DND-41 (cell line): ENCODE data around the gene C10orf62.

Source experiments
- ATAC-seq: fragments of 200-7000 bp; cut with Tn5 transposase; 3 replicates; pipeline ENCODE4 v1.9.1; 2021; ENCODE audit warnings: low read depth; ENCODE audit not compliant: insufficient read depth
- DNase-seq: peaks from one replicate; pipeline ENCODE4 v3.0.0-alpha.2; 2020
- H2AFZ ChIP-seq: 2 replicates; pipeline ENCODE4 v1.6.0; 2012; ENCODE audit warnings: low read depth, low read length
- H3K27ac ChIP-seq: 2 replicates; pipeline ENCODE4 v1.5.1; 2012; ENCODE audit warnings: low read length, inconsistent platforms
- H3K27me3 ChIP-seq: fragments of 200-600 bp; sonication (generic); 2 replicates; pipeline ENCODE4 v1.6.0; 2012; ENCODE audit warnings: low read length, mild to moderate bottlenecking, inconsistent platforms; ENCODE audit not compliant: insufficient read depth, poor library complexity
- H3K36me3 ChIP-seq: 2 replicates; pipeline ENCODE4 v1.5.1; 2012; ENCODE audit warnings: low read length, inconsistent platforms; ENCODE audit not compliant: insufficient read depth
- H3K4me1 ChIP-seq: 2 replicates; pipeline ENCODE4 v1.5.1; 2012; ENCODE audit warnings: mild to moderate bottlenecking, low read length; ENCODE audit not compliant: insufficient read depth
- H3K4me2 ChIP-seq: 2 replicates; pipeline ENCODE4 v1.6.0; 2012; ENCODE audit warnings: mild to moderate bottlenecking, moderate library complexity, low read length, inconsistent platforms; ENCODE audit not compliant: insufficient read depth
- H3K4me3 ChIP-seq, 2 experiments: fragments of 200-600 bp in 1 of 2; shearing (Covaris generic) in 1 of 2; 2 replicates each; pipeline ENCODE4 v1.5.1; 2012 to 2016; ENCODE audit warnings: inconsistent platforms in 2 of 2, low read length in 2 of 2, mild to moderate bottlenecking in 2 of 2, low read depth in 1 of 2, moderate library complexity in 1 of 2
- H3K79me2 ChIP-seq: 2 replicates; pipeline ENCODE4 v1.6.0; 2012; ENCODE audit warnings: low read length, inconsistent platforms; ENCODE audit not compliant: insufficient read depth
- H3K9ac ChIP-seq: 2 replicates; pipeline ENCODE4 v1.6.0; 2012; ENCODE audit warnings: low read depth, mild to moderate bottlenecking, inconsistent platforms, low read length, moderate library complexity
- H3K9me3 ChIP-seq: 2 replicates; pipeline ENCODE4 v1.5.1; 2012; ENCODE audit warnings: low read length, moderate library complexity, mild to moderate bottlenecking, inconsistent platforms; ENCODE audit not compliant: insufficient read depth, severe bottlenecking
- H4K20me1 ChIP-seq: 2 replicates; pipeline ENCODE4 v1.6.0; 2012; ENCODE audit warnings: low read length; ENCODE audit not compliant: insufficient read depth
- EZH2 ChIP-seq: IDR thresholded peaks from 3 replicates; pipeline ENCODE4 v1.6.1; 2012; ENCODE audit warnings: borderline replicate concordance, low read depth, mild to moderate bottlenecking, moderate library complexity, low read length, inconsistent platforms; ENCODE audit not compliant: severe bottlenecking
- TF ChIP-seq, protein P1 (sequence below): IDR thresholded peaks from 2 replicates; pipeline ENCODE4 v1.5.1; 2012; ENCODE audit warnings: borderline replicate concordance, low read length, moderate library complexity, mild to moderate bottlenecking; ENCODE audit not compliant: poor library complexity, severe bottlenecking; ENCODE audit errors: extremely low read depth

Gene C10orf62

DNA sequence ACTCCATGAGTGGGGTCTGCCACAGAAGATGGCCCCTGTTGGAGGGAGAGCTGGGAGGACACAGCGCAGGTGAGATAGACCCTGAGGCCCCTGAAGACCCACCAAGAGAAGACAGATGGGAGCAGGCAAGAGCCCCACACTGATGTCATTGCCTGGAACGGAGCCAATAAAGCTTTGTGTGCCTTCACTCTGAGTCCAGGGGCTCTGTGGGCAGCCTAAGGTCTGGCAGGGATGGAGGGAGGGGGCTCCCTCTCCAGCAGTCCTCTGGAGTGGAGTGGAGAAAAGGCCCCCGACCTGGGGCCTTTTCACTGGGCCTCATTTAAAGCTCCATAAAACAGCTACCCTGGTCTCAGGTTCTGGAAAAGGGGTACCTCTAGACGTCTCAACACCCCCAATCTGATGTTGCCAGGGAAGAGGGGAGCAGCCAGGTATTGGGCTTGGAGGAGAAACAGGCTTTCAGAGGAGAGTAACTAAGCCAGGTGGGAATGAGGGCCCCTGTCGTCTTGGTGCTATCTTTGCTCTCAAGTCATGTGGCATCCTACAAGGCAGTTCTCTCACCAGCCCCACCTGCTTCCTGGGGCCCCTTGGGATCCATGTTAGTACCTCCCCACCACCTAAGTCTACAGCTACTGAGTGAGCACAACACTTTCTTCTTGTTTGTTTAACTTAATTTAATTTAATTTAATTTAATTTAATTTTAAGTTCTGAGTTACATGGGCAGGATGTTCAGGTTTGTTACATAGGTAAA, 1.4 kb downstream of the C10orf62 start:
- Histone ChIP-seq H3K79me2 (no peaks in the 10 kb centered on the region), H3K4me1 (no peaks in the 10 kb centered on the region), H3K27me3 (peaks cover 12% of the 10 kb centered on the region), H2AFZ (no peak overlapping the region), H3K9ac (no peak overlapping the region), H3K4me2 (no peak overlapping the region), H3K9me3 (no peaks in the 10 kb centered on the region), H3K27ac (no peak overlapping the region), H3K36me3 (no peaks in the 10 kb centered on the region), H4K20me1 (no peaks in the 10 kb centered on the region; the same call in 1 of the 2 replicates), H3K4me3 (no peak overlapping the region)
- DNase-seq: no peak
- no peak for TF ChIP-seq EZH2
- TF ChIP-seq, protein P1, sequence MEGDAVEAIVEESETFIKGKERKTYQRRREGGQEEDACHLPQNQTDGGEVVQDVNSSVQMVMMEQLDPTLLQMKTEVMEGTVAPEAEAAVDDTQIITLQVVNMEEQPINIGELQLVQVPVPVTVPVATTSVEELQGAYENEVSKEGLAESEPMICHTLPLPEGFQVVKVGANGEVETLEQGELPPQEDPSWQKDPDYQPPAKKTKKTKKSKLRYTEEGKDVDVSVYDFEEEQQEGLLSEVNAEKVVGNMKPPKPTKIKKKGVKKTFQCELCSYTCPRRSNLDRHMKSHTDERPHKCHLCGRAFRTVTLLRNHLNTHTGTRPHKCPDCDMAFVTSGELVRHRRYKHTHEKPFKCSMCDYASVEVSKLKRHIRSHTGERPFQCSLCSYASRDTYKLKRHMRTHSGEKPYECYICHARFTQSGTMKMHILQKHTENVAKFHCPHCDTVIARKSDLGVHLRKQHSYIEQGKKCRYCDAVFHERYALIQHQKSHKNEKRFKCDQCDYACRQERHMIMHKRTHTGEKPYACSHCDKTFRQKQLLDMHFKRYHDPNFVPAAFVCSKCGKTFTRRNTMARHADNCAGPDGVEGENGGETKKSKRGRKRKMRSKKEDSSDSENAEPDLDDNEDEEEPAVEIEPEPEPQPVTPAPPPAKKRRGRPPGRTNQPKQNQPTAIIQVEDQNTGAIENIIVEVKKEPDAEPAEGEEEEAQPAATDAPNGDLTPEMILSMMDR: no peak
- ATAC-seq: no peak

- Histone ChIP-seq H3K9me3 (no peaks in the 10 kb centered on the region), H3K27me3 (peaks cover 6% of the 10 kb centered on the region), H3K4me1 (no peaks in the 10 kb centered on the region), H3K4me2 (no peak overlapping the region), H3K27ac (no peak overlapping the region), H2AFZ (no peak overlapping the region), H4K20me1 (no peaks in the 10 kb centered on the region; the same call in 1 of the 2 replicates), H3K36me3 (no peaks in the 10 kb centered on the region), H3K4me3 (no peak overlapping the region), H3K79me2 (no peaks in the 10 kb centered on the region), H3K9ac (no peak overlapping the region)
- DNase-seq: no peak
- TF ChIP-seq, protein P1: no peak
- no peak for TF ChIP-seq EZH2
- no peak for ATAC-seq
Measured at GRCh38 chr10:97593421-97593820, 3.9 kb downstream of the C10orf62 start.

DNA sequence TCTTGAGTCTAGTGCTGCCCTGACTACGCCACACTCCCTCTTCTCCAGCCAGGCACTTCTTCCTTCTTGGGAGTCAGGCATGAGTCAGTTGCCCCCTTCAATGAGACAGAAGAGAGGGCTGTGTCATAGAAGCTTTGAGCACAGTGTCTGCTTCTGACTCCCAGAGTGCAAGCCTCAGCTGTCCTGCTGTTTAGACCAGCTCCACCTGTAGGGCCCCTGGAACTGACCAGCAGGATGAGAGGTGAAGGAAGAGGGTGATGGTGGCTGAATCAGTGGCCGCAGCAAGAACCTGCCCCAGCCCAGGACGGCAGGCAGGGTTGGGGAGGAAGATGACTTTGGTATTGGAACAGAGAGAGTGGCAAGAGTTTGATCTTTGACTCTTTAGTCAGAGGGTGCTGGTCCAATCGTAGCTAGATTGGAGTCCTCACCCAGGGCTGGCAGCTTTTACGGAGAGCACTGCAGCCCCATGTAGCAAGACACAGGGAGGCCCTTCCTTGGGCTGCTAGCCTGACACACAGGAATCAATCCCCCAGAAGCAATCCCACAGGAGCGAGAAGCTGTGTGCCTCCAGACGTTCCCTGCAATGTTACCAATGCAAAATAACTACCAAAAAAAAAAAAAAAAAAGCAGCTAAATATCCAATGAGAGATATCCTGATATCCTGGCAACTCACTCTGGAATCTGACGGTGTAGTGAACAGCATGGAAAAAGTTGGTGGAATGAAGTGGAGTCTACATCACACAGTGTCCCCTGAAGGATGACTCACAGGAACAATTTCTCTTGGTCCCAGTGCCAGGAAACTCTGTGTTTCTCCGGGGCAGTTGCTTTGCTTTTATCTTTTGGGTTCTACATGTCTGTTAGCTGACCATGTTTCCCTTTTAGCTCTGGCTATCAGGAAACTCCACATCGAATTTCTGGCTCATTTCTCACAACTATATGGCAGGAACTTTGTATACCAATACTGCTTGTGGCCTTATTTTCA, 6.9 kb downstream of the C10orf62 start:
- Histone ChIP-seq H3K36me3 (no peaks in the 10 kb centered on the region), H3K27ac (no peak overlapping the region), H3K4me1 (no peaks in the 10 kb centered on the region), H3K9me3 (no peaks in the 10 kb centered on the region), H3K27me3 (no peaks in the 10 kb centered on the region), H3K4me2 (no peak overlapping the region), H4K20me1 (no peaks in the 10 kb centered on the region), H2AFZ (no peak overlapping the region), H3K9ac (no peak overlapping the region), H3K4me3 (no peak overlapping the region), H3K79me2 (no peaks in the 10 kb centered on the region)
- TF ChIP-seq, protein P1: no peak
- TF ChIP-seq EZH2: no peak
- DNase-seq: no peak
- no peak for ATAC-seq
